GM21825 (cell line): Measurements from ENCODE around the gene DOK5.

Source experiments
- ATAC-seq: cut with Tn5 transposase; IDR thresholded peaks from one replicate; pipeline ENCODE4 v1.9.1; 2021; ENCODE audit warnings: mild to moderate bottlenecking, moderate library complexity; ENCODE audit not compliant: unreplicated experiment

DOK5 gene

GRCh38 chr20:54555150-54555549 lies 79.8 kb downstream of the DOK5 start:
- ATAC-seq = no peak

GRCh38 chr20:54556406-54556805 lies 81.0 kb downstream of the DOK5 start:
- ATAC-seq = no peak

GRCh38 chr20:54557806-54558590 lies 82.6 kb downstream of the DOK5 start:
- no peak for ATAC-seq

- no peak for ATAC-seq
Measured at GRCh38 chr20:54559890-54560289, 84.5 kb downstream of the DOK5 start.

- ATAC-seq = no peak
Measured at GRCh38 chr20:54560357-54560756, 85.0 kb downstream of the DOK5 start.

- ATAC-seq = no peak
Measured at GRCh38 chr20:54565255-54565654, 89.9 kb downstream of the DOK5 start.

- ATAC-seq = no peak
Measured at GRCh38 chr20:54566031-54566688, 90.8 kb downstream of the DOK5 start.

- ATAC-seq = no peak
Measured at GRCh38 chr20:54570561-54570960, 95.2 kb downstream of the DOK5 start.

- ATAC-seq = no peak
Measured at GRCh38 chr20:54572665-54573435, 97.5 kb downstream of the DOK5 start.

- ATAC-seq = no peak
Measured at GRCh38 chr20:54573838-54574237, 98.4 kb downstream of the DOK5 start.

- ATAC-seq = no peak
Measured at GRCh38 chr20:54576518-54576917, 101.1 kb downstream of the DOK5 start.

GRCh38 chr20:54577637-54578036 lies 102.2 kb downstream of the DOK5 start:
- ATAC-seq = no peak

GRCh38 chr20:54585217-54585616 lies 109.8 kb downstream of the DOK5 start:
- ATAC-seq = no peak

- ATAC-seq = no peak
Measured at GRCh38 chr20:54587408-54587807, 112.0 kb downstream of the DOK5 start.

- ATAC-seq = no peak
Measured at GRCh38 chr20:54589402-54590030, 114.1 kb downstream of the DOK5 start.

GRCh38 chr20:54590856-54591255 lies 115.5 kb downstream of the DOK5 start:
- no peak for ATAC-seq

GRCh38 chr20:54596651-54597050 lies 121.3 kb downstream of the DOK5 start:
- ATAC-seq = no peak

GRCh38 chr20:54598352-54598751 lies 123.0 kb downstream of the DOK5 start:
- no peak for ATAC-seq

- ATAC-seq = no peak
Measured at GRCh38 chr20:54600634-54601033, 125.2 kb downstream of the DOK5 start.

- ATAC-seq = no peak
Measured at GRCh38 chr20:54601831-54602515, 126.6 kb downstream of the DOK5 start.

- ATAC-seq = no peak
Measured at GRCh38 chr20:54605319-54605718, 129.9 kb downstream of the DOK5 start.
